Measurements from ENCODE around the gene TRMU. TPM values are rescaled to one million over a fixed set of nuclear protein-coding genes. Genes with fewer than 3 reads are reported as not detected.

TRMU gene
- total RNA-seq, 3 donors from 2014 or later, result 40.5 to 41.5 (median 41.2) TPM

- ATAC-seq, result no peak
- intact Hi-C loops (cut with DNase I, micrococcal nuclease), result loop anchor here in 1 of 2 donors (10.0 kb wide), 1 partner anchor 193 kb away; no protein-coding TSS in a partner anchor
These were observed 16.8 kb downstream of the TRMU start for GRCh38 chr22:46352276-46352675.

GRCh38 chr22:46352691-46353386 is 17.3 kb downstream of the TRMU start:
- ATAC-seq (peak; percentile 49), DNase-seq (peak in 1 of 3 donors; percentile 22)
- Histone ChIP-seq H3K9me3 (no peaks in the 10 kb centered on the region), H3K4me1 (ENCODE audit: low read depth) (no peaks in the 10 kb centered on the region), H3K36me3 (ENCODE audit: low read depth) (peaks cover 12% of the 10 kb centered on the region), H3K4me3 (no peak overlapping the region)
- TF ChIP-seq CTCF (IDR thresholded peaks at IDR 0.05), result no peak
- intact Hi-C loops (cut with DNase I, micrococcal nuclease), result loop anchor here in 1 of 2 donors (10.0 kb wide), 1 partner anchor 192 kb away; no protein-coding TSS in a partner anchor

More at GRCh38 chr22:46352276-46352675, 16.8 kb downstream of the TRMU start:
- Histone ChIP-seq H3K9me3 (no peaks in the 10 kb centered on the region), H3K4me1 (ENCODE audit: low read depth) (no peaks in the 10 kb centered on the region), H3K4me3 (no peak overlapping the region), H3K36me3 (ENCODE audit: low read depth) (peaks cover 12% of the 10 kb centered on the region)
- no peak for TF ChIP-seq CTCF (IDR thresholded peaks at IDR 0.05)
- no peak for DNase-seq

GRCh38 chr22:46353483-46354105 is 18.1 kb downstream of the TRMU start:
- H3K9me3 ChIP-seq, result no peaks in the 10 kb centered on the region
- intact Hi-C loops (cut with DNase I, micrococcal nuclease), result loop anchor here in 1 of 2 donors (10.0 kb wide), 1 partner anchor 191 kb away; no protein-coding TSS in a partner anchor
- H3K36me3 ChIP-seq (ENCODE audit: low read depth), result peaks cover 12% of the 10 kb centered on the region
- DNase-seq (no peak), ATAC-seq (no peak)
- TF ChIP-seq CTCF (IDR thresholded peaks at IDR 0.05), result no peak
- no peak overlapping the region for H3K4me3 ChIP-seq
- no peaks in the 10 kb centered on the region for H3K4me1 ChIP-seq (ENCODE audit: low read depth)

- no peak for TF ChIP-seq CTCF (IDR thresholded peaks at IDR 0.05)
- H3K36me3 ChIP-seq (ENCODE audit: low read depth), result peaks cover 12% of the 10 kb centered on the region
- no peaks in the 10 kb centered on the region for H3K4me1 ChIP-seq (ENCODE audit: low read depth)
- ATAC-seq (no peak), DNase-seq (peak in 1 of 3 donors; percentile 29)
- intact Hi-C loops (cut with DNase I, micrococcal nuclease), result loop anchor here in 1 of 2 donors (10.0 kb wide), 1 partner anchor 190 kb away; no protein-coding TSS in a partner anchor
- H3K4me3 ChIP-seq, result no peak overlapping the region
- H3K9me3 ChIP-seq, result no peaks in the 10 kb centered on the region
These were observed 18.9 kb downstream of the TRMU start for GRCh38 chr22:46354176-46354992.

GRCh38 chr22:46354993-46355305 is 19.4 kb downstream of the TRMU start:
- no peaks in the 10 kb centered on the region for H3K4me1 ChIP-seq (ENCODE audit: low read depth)
- DNase-seq (no peak), ATAC-seq (no peak)
- intact Hi-C loops (cut with DNase I, micrococcal nuclease), result loop anchor here in 1 of 2 donors (10.0 kb wide), 1 partner anchor 190 kb away; no protein-coding TSS in a partner anchor
- no peaks in the 10 kb centered on the region for H3K9me3 ChIP-seq
- TF ChIP-seq CTCF (IDR thresholded peaks at IDR 0.05), result no peak
- H3K36me3 ChIP-seq (ENCODE audit: low read depth), result peaks cover 12% of the 10 kb centered on the region
- H3K4me3 ChIP-seq, result no peak overlapping the region
